OCI-LY7 (cell line): Measurements from ENCODE around the gene CYP4A22.

ENCODE experiments used
- CTCF ChIP-seq: fragments of 200-600 bp; sonication (generic); conservative IDR thresholded peaks from 2 replicates; pipeline ENCODE4 v1.5.1; 2014; ENCODE audit warnings: mild to moderate bottlenecking, antibody characterized with exemption, low read length, moderate library complexity, mixed read lengths
- EZH2phosphoT487 ChIP-seq: fragments of 200-600 bp; sonication (generic); IDR thresholded peaks from 2 replicates; pipeline ENCODE4 v1.6.1; 2018; ENCODE audit warnings: low read depth, borderline replicate concordance, mild to moderate bottlenecking, mixed run types, antibody characterized with exemption, low read length, moderate library complexity, mixed read lengths

GRCh38 chr1:47188791-47189785, 51.8 kb downstream of the CYP4A22 start:
- TF ChIP-seq CTCF (no peak), EZH2phosphoT487 (no peak)
